ENCODE data around the gene MTFP1. TPM values are rescaled to one million over a fixed set of nuclear protein-coding genes. Genes with fewer than 3 reads are reported as not detected.

MTFP1 gene
- total and polyA plus RNA-seq, 2 experiments from 2014 or later, result 54.6 to 64.1 TPM

DNA sequence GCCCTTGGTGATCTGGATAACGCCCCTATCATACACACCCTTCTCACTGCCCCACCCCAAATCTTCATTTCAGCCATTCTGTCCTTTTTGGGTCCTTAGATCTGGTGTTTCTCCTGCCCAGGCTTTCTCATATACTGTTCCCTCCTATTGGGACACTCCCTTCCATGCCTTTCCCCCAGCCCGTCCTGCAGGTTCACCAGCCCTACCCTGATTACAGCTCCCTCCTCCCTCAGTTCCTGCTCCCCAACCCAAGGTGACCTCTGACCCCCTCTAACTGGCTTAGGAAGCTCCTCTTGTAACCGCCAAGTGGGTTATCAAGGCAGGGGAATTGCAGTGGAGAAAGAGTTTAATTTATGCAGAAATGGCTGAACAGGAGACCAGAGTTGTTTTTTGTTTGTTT lies 13.0 kb downstream of the MTFP1 start:
- ATAC-seq, result no peak
- H3K27me3 Mint-ChIP-seq (ENCODE audit: insufficient read depth, low read depth, poor library complexity), result peaks cover 2% of the 10 kb centered on the region
- Histone ChIP-seq H3K36me3 (ENCODE audit: insufficient read depth) (no peaks in the 10 kb centered on the region), H2AFZ (no peak overlapping the region), H4K20me1 (replicated peaks; ENCODE audit: insufficient read depth) (no peaks in the 10 kb centered on the region), H3K4me2 (no peak overlapping the region), H3K27me3 (ENCODE audit: insufficient read depth) (no peaks in the 10 kb centered on the region), H3K27ac (ENCODE audit: low read depth) (no peak overlapping the region), H3K79me2 (replicated peaks; ENCODE audit: insufficient read depth) (no peaks in the 10 kb centered on the region), H3K4me1 (ENCODE audit: insufficient read depth) (no peaks in the 10 kb centered on the region), H3K4me3 (no peak overlapping the region), H3K9me2 (ENCODE audit: insufficient read depth) (0 out of 2 replicates have a peak, but pooled peaks cover 4% of the 10 kb centered on the region), H3F3A (replicated peaks; ENCODE audit: low read depth) (no peaks in the 10 kb centered on the region)
- DNase-seq (ENCODE audit: low spot score), result no peak
- TF ChIP-seq CREB1 (CRISPR knock-in tag; IDR thresholded peaks at IDR 0.05; ENCODE audit: low read depth), result no peak
- TF ChIP-seq, protein P1, sequence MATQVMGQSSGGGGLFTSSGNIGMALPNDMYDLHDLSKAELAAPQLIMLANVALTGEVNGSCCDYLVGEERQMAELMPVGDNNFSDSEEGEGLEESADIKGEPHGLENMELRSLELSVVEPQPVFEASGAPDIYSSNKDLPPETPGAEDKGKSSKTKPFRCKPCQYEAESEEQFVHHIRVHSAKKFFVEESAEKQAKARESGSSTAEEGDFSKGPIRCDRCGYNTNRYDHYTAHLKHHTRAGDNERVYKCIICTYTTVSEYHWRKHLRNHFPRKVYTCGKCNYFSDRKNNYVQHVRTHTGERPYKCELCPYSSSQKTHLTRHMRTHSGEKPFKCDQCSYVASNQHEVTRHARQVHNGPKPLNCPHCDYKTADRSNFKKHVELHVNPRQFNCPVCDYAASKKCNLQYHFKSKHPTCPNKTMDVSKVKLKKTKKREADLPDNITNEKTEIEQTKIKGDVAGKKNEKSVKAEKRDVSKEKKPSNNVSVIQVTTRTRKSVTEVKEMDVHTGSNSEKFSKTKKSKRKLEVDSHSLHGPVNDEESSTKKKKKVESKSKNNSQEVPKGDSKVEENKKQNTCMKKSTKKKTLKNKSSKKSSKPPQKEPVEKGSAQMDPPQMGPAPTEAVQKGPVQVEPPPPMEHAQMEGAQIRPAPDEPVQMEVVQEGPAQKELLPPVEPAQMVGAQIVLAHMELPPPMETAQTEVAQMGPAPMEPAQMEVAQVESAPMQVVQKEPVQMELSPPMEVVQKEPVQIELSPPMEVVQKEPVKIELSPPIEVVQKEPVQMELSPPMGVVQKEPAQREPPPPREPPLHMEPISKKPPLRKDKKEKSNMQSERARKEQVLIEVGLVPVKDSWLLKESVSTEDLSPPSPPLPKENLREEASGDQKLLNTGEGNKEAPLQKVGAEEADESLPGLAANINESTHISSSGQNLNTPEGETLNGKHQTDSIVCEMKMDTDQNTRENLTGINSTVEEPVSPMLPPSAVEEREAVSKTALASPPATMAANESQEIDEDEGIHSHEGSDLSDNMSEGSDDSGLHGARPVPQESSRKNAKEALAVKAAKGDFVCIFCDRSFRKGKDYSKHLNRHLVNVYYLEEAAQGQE (IDR thresholded peaks at IDR 0.05; ENCODE audit: unreplicated experiment), result no peak
- no peak for TF ChIP-seq JUNB (IDR thresholded peaks at IDR 0.05; ENCODE audit: unreplicated experiment)
- TF ChIP-seq STAT1 (IDR thresholded peaks at IDR 0.05; ENCODE audit: unreplicated experiment), result no peak
- TF ChIP-seq, protein P2, sequence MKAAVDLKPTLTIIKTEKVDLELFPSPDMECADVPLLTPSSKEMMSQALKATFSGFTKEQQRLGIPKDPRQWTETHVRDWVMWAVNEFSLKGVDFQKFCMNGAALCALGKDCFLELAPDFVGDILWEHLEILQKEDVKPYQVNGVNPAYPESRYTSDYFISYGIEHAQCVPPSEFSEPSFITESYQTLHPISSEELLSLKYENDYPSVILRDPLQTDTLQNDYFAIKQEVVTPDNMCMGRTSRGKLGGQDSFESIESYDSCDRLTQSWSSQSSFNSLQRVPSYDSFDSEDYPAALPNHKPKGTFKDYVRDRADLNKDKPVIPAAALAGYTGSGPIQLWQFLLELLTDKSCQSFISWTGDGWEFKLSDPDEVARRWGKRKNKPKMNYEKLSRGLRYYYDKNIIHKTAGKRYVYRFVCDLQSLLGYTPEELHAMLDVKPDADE (IDR thresholded peaks at IDR 0.05), result no peak
- TF ChIP-seq ZNF331 (CRISPR knock-in tag; IDR thresholded peaks at IDR 0.05; ENCODE audit: low read depth), result no peak
- TF ChIP-seq NANOG (IDR thresholded peaks at IDR 0.05; ENCODE audit: borderline replicate concordance), result no peak
- TF ChIP-seq, protein P3, sequence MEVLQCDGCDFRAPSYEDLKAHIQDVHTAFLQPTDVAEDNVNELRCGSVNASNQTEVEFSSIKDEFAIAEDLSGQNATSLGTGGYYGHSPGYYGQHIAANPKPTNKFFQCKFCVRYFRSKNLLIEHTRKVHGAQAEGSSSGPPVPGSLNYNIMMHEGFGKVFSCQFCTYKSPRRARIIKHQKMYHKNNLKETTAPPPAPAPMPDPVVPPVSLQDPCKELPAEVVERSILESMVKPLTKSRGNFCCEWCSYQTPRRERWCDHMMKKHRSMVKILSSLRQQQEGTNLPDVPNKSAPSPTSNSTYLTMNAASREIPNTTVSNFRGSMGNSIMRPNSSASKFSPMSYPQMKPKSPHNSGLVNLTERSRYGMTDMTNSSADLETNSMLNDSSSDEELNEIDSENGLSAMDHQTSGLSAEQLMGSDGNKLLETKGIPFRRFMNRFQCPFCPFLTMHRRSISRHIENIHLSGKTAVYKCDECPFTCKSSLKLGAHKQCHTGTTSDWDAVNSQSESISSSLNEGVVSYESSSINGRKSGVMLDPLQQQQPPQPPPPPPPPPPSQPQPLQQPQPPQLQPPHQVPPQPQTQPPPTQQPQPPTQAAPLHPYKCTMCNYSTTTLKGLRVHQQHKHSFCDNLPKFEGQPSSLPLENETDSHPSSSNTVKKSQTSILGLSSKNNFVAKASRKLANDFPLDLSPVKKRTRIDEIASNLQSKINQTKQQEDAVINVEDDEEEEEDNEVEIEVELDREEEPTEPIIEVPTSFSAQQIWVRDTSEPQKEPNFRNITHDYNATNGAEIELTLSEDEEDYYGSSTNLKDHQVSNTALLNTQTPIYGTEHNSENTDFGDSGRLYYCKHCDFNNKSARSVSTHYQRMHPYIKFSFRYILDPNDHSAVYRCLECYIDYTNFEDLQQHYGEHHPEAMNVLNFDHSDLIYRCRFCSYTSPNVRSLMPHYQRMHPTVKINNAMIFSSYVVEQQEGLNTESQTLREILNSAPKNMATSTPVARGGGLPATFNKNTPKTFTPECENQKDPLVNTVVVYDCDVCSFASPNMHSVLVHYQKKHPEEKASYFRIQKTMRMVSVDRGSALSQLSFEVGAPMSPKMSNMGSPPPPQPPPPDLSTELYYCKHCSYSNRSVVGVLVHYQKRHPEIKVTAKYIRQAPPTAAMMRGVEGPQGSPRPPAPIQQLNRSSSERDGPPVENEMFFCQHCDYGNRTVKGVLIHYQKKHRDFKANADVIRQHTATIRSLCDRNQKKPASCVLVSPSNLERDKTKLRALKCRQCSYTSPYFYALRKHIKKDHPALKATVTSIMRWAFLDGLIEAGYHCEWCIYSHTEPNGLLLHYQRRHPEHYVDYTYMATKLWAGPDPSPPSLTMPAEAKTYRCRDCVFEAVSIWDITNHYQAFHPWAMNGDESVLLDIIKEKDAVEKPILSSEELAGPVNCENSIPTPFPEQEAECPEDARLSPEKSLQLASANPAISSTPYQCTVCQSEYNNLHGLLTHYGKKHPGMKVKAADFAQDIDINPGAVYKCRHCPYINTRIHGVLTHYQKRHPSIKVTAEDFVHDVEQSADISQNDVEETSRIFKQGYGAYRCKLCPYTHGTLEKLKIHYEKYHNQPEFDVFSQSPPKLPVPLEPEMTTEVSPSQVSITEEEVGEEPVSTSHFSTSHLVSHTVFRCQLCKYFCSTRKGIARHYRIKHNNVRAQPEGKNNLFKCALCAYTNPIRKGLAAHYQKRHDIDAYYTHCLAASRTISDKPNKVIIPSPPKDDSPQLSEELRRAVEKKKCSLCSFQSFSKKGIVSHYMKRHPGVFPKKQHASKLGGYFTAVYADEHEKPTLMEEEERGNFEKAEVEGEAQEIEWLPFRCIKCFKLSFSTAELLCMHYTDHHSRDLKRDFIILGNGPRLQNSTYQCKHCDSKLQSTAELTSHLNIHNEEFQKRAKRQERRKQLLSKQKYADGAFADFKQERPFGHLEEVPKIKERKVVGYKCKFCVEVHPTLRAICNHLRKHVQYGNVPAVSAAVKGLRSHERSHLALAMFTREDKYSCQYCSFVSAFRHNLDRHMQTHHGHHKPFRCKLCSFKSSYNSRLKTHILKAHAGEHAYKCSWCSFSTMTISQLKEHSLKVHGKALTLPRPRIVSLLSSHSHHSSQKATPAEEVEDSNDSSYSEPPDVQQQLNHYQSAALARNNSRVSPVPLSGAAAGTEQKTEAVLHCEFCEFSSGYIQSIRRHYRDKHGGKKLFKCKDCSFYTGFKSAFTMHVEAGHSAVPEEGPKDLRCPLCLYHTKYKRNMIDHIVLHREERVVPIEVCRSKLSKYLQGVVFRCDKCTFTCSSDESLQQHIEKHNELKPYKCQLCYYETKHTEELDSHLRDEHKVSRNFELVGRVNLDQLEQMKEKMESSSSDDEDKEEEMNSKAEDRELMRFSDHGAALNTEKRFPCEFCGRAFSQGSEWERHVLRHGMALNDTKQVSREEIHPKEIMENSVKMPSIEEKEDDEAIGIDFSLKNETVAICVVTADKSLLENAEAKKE (CRISPR knock-in tag; IDR thresholded peaks at IDR 0.05), result no peak
- no peak for TF ChIP-seq EZH2phosphoT487 (IDR thresholded peaks at IDR 0.05; ENCODE audit: unreplicated experiment)
- TF ChIP-seq, protein P4, sequence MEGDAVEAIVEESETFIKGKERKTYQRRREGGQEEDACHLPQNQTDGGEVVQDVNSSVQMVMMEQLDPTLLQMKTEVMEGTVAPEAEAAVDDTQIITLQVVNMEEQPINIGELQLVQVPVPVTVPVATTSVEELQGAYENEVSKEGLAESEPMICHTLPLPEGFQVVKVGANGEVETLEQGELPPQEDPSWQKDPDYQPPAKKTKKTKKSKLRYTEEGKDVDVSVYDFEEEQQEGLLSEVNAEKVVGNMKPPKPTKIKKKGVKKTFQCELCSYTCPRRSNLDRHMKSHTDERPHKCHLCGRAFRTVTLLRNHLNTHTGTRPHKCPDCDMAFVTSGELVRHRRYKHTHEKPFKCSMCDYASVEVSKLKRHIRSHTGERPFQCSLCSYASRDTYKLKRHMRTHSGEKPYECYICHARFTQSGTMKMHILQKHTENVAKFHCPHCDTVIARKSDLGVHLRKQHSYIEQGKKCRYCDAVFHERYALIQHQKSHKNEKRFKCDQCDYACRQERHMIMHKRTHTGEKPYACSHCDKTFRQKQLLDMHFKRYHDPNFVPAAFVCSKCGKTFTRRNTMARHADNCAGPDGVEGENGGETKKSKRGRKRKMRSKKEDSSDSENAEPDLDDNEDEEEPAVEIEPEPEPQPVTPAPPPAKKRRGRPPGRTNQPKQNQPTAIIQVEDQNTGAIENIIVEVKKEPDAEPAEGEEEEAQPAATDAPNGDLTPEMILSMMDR (conservative IDR thresholded peaks at IDR 0.05; ENCODE audit: low read depth in 2 of 2), result no peak
- TF ChIP-seq ZNF114 (CRISPR knock-in tag; IDR thresholded peaks at IDR 0.05), result no peak
- no peak for TF ChIP-seq EZH2 (IDR thresholded peaks at IDR 0.05; ENCODE audit: low read depth, unreplicated experiment)
- TF ChIP-seq POLR2AphosphoS5 (IDR thresholded peaks at IDR 0.05; ENCODE audit: low read depth), result no peak
- peaks cover 15% of the 10 kb centered on the region for H3K4me1 Mint-ChIP-seq
- peaks cover 5% of the 10 kb centered on the region; the same call in 2 of the 3 replicates for H3K36me3 Mint-ChIP-seq (ENCODE audit: low read depth)
- H3K9me3 Mint-ChIP-seq, result peaks cover 7% of the 10 kb centered on the region
- no peak overlapping the region for H3K27ac Mint-ChIP-seq
- no peak overlapping the region for H3K4me3 Mint-ChIP-seq

All from GM23338 (cell line).